ENCODE measurements around the gene BTAF1. TPM values are rescaled to one million over a fixed set of nuclear protein-coding genes. Genes with fewer than 3 reads are reported as not detected.
"Not testable (repeated sequence)": the region's sequence is repeated elsewhere in the genome, so short reads cannot be mapped to it uniquely, and the experiment has no call there.

BTAF1 gene
- total and polyA plus RNA-seq, 2 experiments from 2014 or later: 30.4 to 55.7 TPM

- TF ChIP-seq ZNF462 (CRISPR knock-in tag; IDR thresholded peaks at IDR 0.05) (no peak), EZH2 (IDR thresholded peaks at IDR 0.05; ENCODE audit: low read depth, unreplicated experiment) (no peak), ZNF114 (CRISPR knock-in tag; IDR thresholded peaks at IDR 0.05) (no peak), POLR2AphosphoS5 (IDR thresholded peaks at IDR 0.05; ENCODE audit: low read depth) (no peak), ETS1 (IDR thresholded peaks at IDR 0.05) (no peak)
Observed at GRCh38 chr10:91893051-91893450, 30.5 kb upstream of the BTAF1 start (continued).

- H3K9me2 ChIP-seq (ENCODE audit: insufficient read depth): peaks cover 14% of the 10 kb centered on the region; the same call in 1 of the 2 replicates
- not testable (repeated sequence) for H4K20me1 ChIP-seq (replicated peaks; ENCODE audit: insufficient read depth); H3F3A ChIP-seq (replicated peaks; ENCODE audit: low read depth); H3K36me3 ChIP-seq (ENCODE audit: insufficient read depth); ATAC-seq; H3K27me3 Mint-ChIP-seq (ENCODE audit: insufficient read depth, low read depth, poor library complexity); H3K4me1 ChIP-seq (ENCODE audit: insufficient read depth); H3K4me2 ChIP-seq; H3K4me3 Mint-ChIP-seq; H3K27ac ChIP-seq (ENCODE audit: low read depth); H3K9me3 Mint-ChIP-seq; H3K4me1 Mint-ChIP-seq; DNase-seq (ENCODE audit: low spot score); H3K27me3 ChIP-seq (ENCODE audit: insufficient read depth); H3K36me3 Mint-ChIP-seq (ENCODE audit: low read depth); H2AFZ ChIP-seq; H3K79me2 ChIP-seq (replicated peaks; ENCODE audit: insufficient read depth); H3K4me3 ChIP-seq; H3K27ac Mint-ChIP-seq
Observed at GRCh38 chr10:91894261-91894685, 29.3 kb upstream of the BTAF1 start.

All from GM23338 (cell line).